Mesendoderm (in vitro differentiated cells): Measurements from ENCODE around the gene DAB1.

ENCODE experiments used
- DNase-seq: peaks from one replicate; pipeline ENCODE4 v3.0.0; 2013
- H2AK5ac ChIP-seq: 2 replicates; pipeline ENCODE4 v1.6.1; 2013; ENCODE audit warnings: low read length, inconsistent platforms
- H2BK120ac ChIP-seq: 2 replicates; pipeline ENCODE4 v1.6.1; 2013; ENCODE audit warnings: low read depth, mild to moderate bottlenecking, low read length, moderate library complexity, mixed read lengths
- H2BK15ac ChIP-seq: replicated peaks from 2 replicates; pipeline ENCODE4 v1.6.1; 2013; ENCODE audit warnings: low read depth, mild to moderate bottlenecking, moderate library complexity
- H2BK5ac ChIP-seq: 2 replicates; pipeline ENCODE4 v1.6.1; 2013; ENCODE audit warnings: low read length, inconsistent platforms
- H3K18ac ChIP-seq: 2 replicates; pipeline ENCODE4 v1.6.1; 2013; ENCODE audit warnings: mild to moderate bottlenecking, low read length, mixed read lengths
- H3K23ac ChIP-seq: one replicate; pipeline ENCODE4 v1.6.1; 2013; ENCODE audit warnings: low read length
- H3K27ac ChIP-seq: 2 replicates; pipeline ENCODE4 v1.5.1; 2013; ENCODE audit warnings: low read depth, mild to moderate bottlenecking, inconsistent platforms, low read length, moderate library complexity
- H3K27me3 ChIP-seq: 2 replicates; pipeline ENCODE4 v1.6.1; 2013; ENCODE audit warnings: low read length, control low read depth, mild to moderate bottlenecking, inconsistent platforms; ENCODE audit not compliant: insufficient read depth, poor library complexity
- H3K36me3 ChIP-seq: 2 replicates; pipeline ENCODE4 v1.6.1; 2013; ENCODE audit warnings: low read length, inconsistent platforms; ENCODE audit not compliant: control insufficient read depth, insufficient read depth
- H3K4ac ChIP-seq: one replicate; pipeline ENCODE4 v1.6.1; 2013; ENCODE audit warnings: low read depth, mild to moderate bottlenecking, low read length, moderate library complexity
- H3K4me1 ChIP-seq: 2 replicates; pipeline ENCODE4 v1.6.1; 2013; ENCODE audit warnings: low read depth, low read length, inconsistent platforms; ENCODE audit not compliant: control insufficient read depth
- H3K4me2 ChIP-seq: 2 replicates; pipeline ENCODE4 v1.6.1; 2013; ENCODE audit warnings: low read length
- H3K4me3 ChIP-seq: 2 replicates; pipeline ENCODE4 v1.5.1; 2013; ENCODE audit warnings: mild to moderate bottlenecking, low read length
- H3K56ac ChIP-seq: one replicate; pipeline ENCODE4 v1.6.1; 2013; ENCODE audit warnings: low read length
- H3K79me1 ChIP-seq: 2 replicates; pipeline ENCODE4 v1.6.1; 2013; ENCODE audit warnings: low read length, inconsistent platforms
- H3K79me2 ChIP-seq: 2 replicates; pipeline ENCODE4 v1.6.1; 2013; ENCODE audit warnings: mild to moderate bottlenecking, low read length; ENCODE audit not compliant: control insufficient read depth, insufficient read depth
- H3K9ac ChIP-seq: 2 replicates; pipeline ENCODE4 v1.6.1; 2013; ENCODE audit warnings: low read length, inconsistent platforms
- H4K5ac ChIP-seq: one replicate; pipeline ENCODE4 v1.6.1; 2013; ENCODE audit warnings: low read length
- H4K8ac ChIP-seq: one replicate; pipeline ENCODE4 v1.6.1; 2013; ENCODE audit warnings: low read depth, mild to moderate bottlenecking, control low read depth, low read length, moderate library complexity
- WGBS: extraction: QIAGEN DNeasy Blood & Tissue Kit; methylation state at CpG from one replicate; pipeline ENCODE4 v1.1.7; 2013; ENCODE audit warnings: low lambda C conversion rate, missing lambda C conversion rate; ENCODE audit not compliant: insufficient coverage; ENCODE audit errors: extremely low coverage; 5-methylcytosine and 5-hydroxymethylcytosine counted together

DAB1 gene

GRCh38 chr1:57131701-57132394 lies 292.0 kb downstream of the DAB1 start:
- Histone ChIP-seq H2BK5ac (no peak overlapping the region), H3K4me3 (no peak overlapping the region), H3K18ac (no peak overlapping the region), H4K5ac (no peak overlapping the region), H3K79me2 (no peaks in the 10 kb centered on the region), H3K56ac (no peak overlapping the region), H3K36me3 (no peaks in the 10 kb centered on the region), H3K4ac (no peak overlapping the region), H2BK15ac (no peak overlapping the region), H3K4me2 (no peak overlapping the region), H2BK120ac (no peak overlapping the region), H3K79me1 (no peaks in the 10 kb centered on the region), H3K9ac (no peak overlapping the region), H3K27me3 (no peaks in the 10 kb centered on the region), H3K4me1 (no peaks in the 10 kb centered on the region), H3K27ac (no peak overlapping the region), H4K8ac (no peak overlapping the region), H3K23ac (no peak overlapping the region), H2AK5ac (no peak overlapping the region)
- WGBS = no CpG with 5 or more reads among the region's 3 CpGs
- DNase-seq = no peak

GRCh38 chr1:57131257-57131656 lies 292.6 kb downstream of the DAB1 start:
- Histone ChIP-seq H3K56ac (no peak overlapping the region), H4K5ac (no peak overlapping the region), H3K79me2 (no peaks in the 10 kb centered on the region), H3K23ac (no peak overlapping the region), H3K4me2 (no peak overlapping the region), H3K18ac (no peak overlapping the region), H3K27me3 (no peaks in the 10 kb centered on the region), H3K79me1 (no peaks in the 10 kb centered on the region), H3K4me1 (no peaks in the 10 kb centered on the region), H2BK5ac (no peak overlapping the region), H3K36me3 (no peaks in the 10 kb centered on the region), H3K4me3 (no peak overlapping the region), H3K9ac (no peak overlapping the region), H3K4ac (no peak overlapping the region), H2BK120ac (no peak overlapping the region), H2AK5ac (no peak overlapping the region), H3K27ac (no peak overlapping the region), H2BK15ac (no peak overlapping the region), H4K8ac (no peak overlapping the region)
- WGBS = no CpG with 5 or more reads among the region's 1 CpG
- DNase-seq = no peak

- Histone ChIP-seq H3K79me1 (no peaks in the 10 kb centered on the region), H2BK120ac (no peak overlapping the region), H4K8ac (no peak overlapping the region), H3K9ac (no peak overlapping the region), H3K4me1 (no peaks in the 10 kb centered on the region), H2BK15ac (no peak overlapping the region), H3K36me3 (no peaks in the 10 kb centered on the region), H2BK5ac (no peak overlapping the region), H3K4ac (no peak overlapping the region), H3K18ac (no peak overlapping the region), H3K4me3 (no peak overlapping the region), H3K23ac (no peak overlapping the region), H3K27me3 (no peaks in the 10 kb centered on the region), H3K56ac (no peak overlapping the region), H4K5ac (no peak overlapping the region), H3K79me2 (no peaks in the 10 kb centered on the region), H3K4me2 (no peak overlapping the region), H3K27ac (no peak overlapping the region), H2AK5ac (no peak overlapping the region)
- WGBS = no CpG with 5 or more reads among the region's 4 CpGs
- DNase-seq = no peak
Measured at GRCh38 chr1:57129865-57130264, 294.0 kb downstream of the DAB1 start.

GRCh38 chr1:57127976-57128375 lies 295.9 kb downstream of the DAB1 start:
- H3K4me3 ChIP-seq = no peak overlapping the region
- H3K79me1 ChIP-seq = no peaks in the 10 kb centered on the region
- no peak overlapping the region for H2BK120ac ChIP-seq
- no peaks in the 10 kb centered on the region for H3K36me3 ChIP-seq
- no CpG with 5 or more reads among the region's 6 CpGs for WGBS
- H4K8ac ChIP-seq = no peak overlapping the region
- H3K4me1 ChIP-seq = no peaks in the 10 kb centered on the region
- H2AK5ac ChIP-seq = no peak overlapping the region
- H3K4ac ChIP-seq = no peak overlapping the region
- no peak overlapping the region for H2BK15ac ChIP-seq
- H3K23ac ChIP-seq = no peak overlapping the region
- H3K9ac ChIP-seq = no peak overlapping the region
- H3K18ac ChIP-seq = no peak overlapping the region
- DNase-seq = no peak
- no peak overlapping the region for H2BK5ac ChIP-seq
- H3K27ac ChIP-seq = no peak overlapping the region
- H3K79me2 ChIP-seq = no peaks in the 10 kb centered on the region
- H4K5ac ChIP-seq = no peak overlapping the region
- H3K4me2 ChIP-seq = no peak overlapping the region
- no peaks in the 10 kb centered on the region for H3K27me3 ChIP-seq
- no peak overlapping the region for H3K56ac ChIP-seq

- Histone ChIP-seq H3K4ac (no peak overlapping the region), H2BK15ac (no peak overlapping the region), H3K4me1 (no peaks in the 10 kb centered on the region), H3K18ac (no peak overlapping the region), H3K56ac (no peak overlapping the region), H3K23ac (no peak overlapping the region), H3K4me2 (no peak overlapping the region), H4K5ac (no peak overlapping the region), H3K9ac (no peak overlapping the region), H3K79me2 (no peaks in the 10 kb centered on the region), H3K4me3 (no peak overlapping the region), H3K36me3 (no peaks in the 10 kb centered on the region), H2AK5ac (no peak overlapping the region), H3K27me3 (no peaks in the 10 kb centered on the region), H2BK120ac (no peak overlapping the region), H3K79me1 (no peaks in the 10 kb centered on the region), H2BK5ac (no peak overlapping the region), H4K8ac (no peak overlapping the region), H3K27ac (no peak overlapping the region)
- no peak for DNase-seq
- no CpG with 5 or more reads among the region's 5 CpGs for WGBS
Measured at GRCh38 chr1:57124768-57125446, 299.0 kb downstream of the DAB1 start.
